AG04449 (cell line): ENCODE measurements around the gene RTRAF.

ENCODE experiments used
- CTCF ChIA-PET: fragments of 350-600 bp; formaldehyde crosslinking; extraction: SDS; loops from one replicate; lab custom pipeline; 2021; ENCODE audit warnings: antibody characterized with exemption; lab: Yijun Ruan, JAX
- POLR2A ChIA-PET: fragments of 400-600, 350-600 bp; formaldehyde crosslinking; extraction: SDS; loops from one replicate; lab custom pipeline; 2020; ENCODE audit warnings: antibody characterized with exemption, inconsistent platforms; lab: Yijun Ruan, JAX
- DNase-seq: peaks from one replicate; pipeline ENCODE4 v3.0.0-alpha.2; 2010; ENCODE audit warnings: low read depth, low spot score
- H3K4me3 ChIP-seq: 2 replicates; pipeline ENCODE4 v1.5.1; 2011; ENCODE audit warnings: low read depth, mild to moderate bottlenecking, control low read depth, low read length
- TF ChIP-seq, protein P1 (sequence below): IDR thresholded peaks from one replicate; pipeline ENCODE4 v1.5.1; 2011; ENCODE audit warnings: mild to moderate bottlenecking, moderate library complexity, low read length, control low read depth, inconsistent platforms; ENCODE audit not compliant: insufficient read depth; ENCODE audit errors: missing control alignments

The RTRAF gene

DNA sequence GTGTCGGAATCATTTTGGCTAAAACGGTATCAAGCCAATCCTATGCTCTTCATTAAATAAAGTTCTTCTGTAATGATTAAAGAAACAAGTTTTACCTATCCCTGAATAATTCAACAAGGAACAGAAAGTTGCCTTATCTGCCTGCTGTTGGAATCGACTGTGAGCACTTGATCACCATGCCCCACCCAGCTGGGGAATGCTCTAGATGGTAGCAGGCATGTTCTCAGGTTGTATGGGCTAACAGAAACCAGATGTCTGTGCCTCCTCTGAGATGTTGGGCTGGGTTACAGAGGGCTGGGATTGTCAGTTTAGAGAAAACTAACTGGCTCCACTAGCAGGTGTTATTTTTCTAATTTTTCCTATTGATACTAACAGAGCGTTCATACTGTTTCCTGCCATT is 28.9 kb downstream of the RTRAF start:
- POLR2A ChIA-PET, result no interaction called here
- CTCF ChIA-PET, result interaction anchor here (1.5 to 1.9 kb wide), 2 partner anchors 10 to 22 kb away, joined by 4 read pairs; no protein-coding TSS in a partner anchor

DNA sequence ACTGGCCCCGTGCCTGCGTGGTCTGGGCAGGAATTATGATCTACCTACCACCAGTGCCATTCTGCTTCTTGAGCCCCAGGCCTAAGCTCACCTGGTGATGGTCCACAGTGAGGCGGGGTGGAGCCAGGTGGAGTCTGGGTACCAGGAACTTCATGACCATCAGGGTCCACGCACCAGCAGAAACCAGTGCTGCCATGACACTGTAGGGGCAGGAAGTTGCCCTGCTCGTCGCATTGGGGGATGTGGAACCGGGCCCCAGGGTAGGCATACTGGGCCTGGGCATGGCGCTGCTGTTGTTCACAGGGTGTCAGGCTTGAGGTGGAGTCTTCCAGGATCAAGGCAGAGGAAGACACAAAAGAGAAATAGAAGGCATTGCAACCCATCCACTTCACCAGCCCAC is 29.6 kb downstream of the RTRAF start:
- TF ChIP-seq, protein P1, sequence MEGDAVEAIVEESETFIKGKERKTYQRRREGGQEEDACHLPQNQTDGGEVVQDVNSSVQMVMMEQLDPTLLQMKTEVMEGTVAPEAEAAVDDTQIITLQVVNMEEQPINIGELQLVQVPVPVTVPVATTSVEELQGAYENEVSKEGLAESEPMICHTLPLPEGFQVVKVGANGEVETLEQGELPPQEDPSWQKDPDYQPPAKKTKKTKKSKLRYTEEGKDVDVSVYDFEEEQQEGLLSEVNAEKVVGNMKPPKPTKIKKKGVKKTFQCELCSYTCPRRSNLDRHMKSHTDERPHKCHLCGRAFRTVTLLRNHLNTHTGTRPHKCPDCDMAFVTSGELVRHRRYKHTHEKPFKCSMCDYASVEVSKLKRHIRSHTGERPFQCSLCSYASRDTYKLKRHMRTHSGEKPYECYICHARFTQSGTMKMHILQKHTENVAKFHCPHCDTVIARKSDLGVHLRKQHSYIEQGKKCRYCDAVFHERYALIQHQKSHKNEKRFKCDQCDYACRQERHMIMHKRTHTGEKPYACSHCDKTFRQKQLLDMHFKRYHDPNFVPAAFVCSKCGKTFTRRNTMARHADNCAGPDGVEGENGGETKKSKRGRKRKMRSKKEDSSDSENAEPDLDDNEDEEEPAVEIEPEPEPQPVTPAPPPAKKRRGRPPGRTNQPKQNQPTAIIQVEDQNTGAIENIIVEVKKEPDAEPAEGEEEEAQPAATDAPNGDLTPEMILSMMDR, result no peak
- no peak for DNase-seq
- H3K4me3 ChIP-seq, result no peak overlapping the region
- ChIA-PET CTCF (interaction anchor here (0.8 to 1.9 kb wide), 6 partner anchors 10 to 112 kb away, joined by 3 to 10 read pairs (median 4); no protein-coding TSS in a partner anchor), POLR2A (no interaction called here)

More for the DNA sequence above, 28.9 kb downstream of the RTRAF start:
- no peak overlapping the region for H3K4me3 ChIP-seq
- DNase-seq, result no peak
- TF ChIP-seq, protein P1, result no peak

DNA sequence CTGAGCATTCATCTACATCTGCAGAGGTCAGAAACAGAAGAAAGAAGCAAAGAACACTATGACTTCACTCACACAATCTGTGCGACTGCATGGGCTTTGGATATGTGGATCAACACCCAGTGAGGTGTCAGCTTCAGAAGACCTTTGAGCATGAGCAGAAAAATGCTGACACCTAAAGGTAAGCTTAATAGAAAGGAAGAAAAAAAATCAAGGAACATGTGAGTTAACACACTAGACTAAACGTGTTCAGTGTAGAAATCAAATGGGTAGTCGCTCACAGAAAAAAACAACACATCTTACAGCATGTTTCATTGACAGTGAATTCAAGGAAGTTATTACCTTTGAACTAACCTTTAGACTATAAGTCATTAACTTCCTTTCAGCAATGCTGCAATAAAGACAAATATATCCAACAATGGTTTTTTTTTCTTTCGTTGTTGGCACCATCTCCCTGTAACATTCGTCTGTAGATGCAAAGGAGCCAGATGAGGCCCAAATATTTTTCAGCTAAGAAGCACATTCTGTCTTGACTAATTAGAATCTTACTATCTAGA is 30.9 kb downstream of the RTRAF start:
- DNase-seq, result no peak
- ChIA-PET CTCF (interaction anchor here (0.8 to 1.9 kb wide), 9 partner anchors 8 to 111 kb away, joined by 3 to 10 read pairs (median 3); no protein-coding TSS in a partner anchor), POLR2A (no interaction called here)
- no peak overlapping the region for H3K4me3 ChIP-seq
- TF ChIP-seq, protein P1, result no peak

DNA sequence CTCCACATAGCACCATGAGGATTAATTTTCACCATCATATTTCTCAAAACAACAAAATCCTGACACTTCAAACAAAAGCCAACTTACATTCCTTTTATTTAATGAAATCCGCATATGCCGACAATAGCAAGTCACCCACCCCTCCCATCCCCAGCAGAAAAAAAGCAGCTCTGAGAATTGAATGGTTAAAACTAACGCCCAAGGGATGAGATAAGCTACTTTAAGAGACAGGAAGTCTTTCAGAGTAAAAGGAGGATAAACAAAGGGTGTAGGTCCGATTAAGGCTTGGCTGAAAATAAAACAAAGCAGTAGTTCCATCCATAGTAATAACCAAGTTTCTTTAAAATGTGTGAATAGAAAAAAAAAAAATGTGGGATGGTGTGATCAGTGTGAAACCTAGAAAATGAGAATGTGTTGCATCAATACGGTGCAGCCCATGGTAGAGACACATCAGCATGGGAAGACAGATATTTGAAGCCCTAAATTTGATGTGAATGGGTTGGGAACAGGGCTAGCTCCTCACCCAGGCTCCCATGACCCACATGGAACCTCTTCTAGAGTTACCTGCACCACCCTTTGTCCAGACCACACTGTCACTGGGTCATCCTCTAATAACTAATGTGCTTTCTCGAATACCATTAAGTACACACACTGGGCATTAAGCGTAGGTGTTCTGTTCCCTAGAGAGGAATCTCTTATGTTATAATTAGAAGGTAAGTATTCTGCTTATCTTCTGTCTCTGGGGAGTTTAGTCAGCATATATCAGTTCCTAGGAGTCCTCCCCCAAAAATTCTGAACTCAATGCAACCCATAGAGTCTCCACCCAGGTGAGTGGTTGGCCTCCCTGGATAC is 31.7 kb downstream of the RTRAF start:
- TF ChIP-seq, protein P1, result no peak
- no peak for DNase-seq
- ChIA-PET CTCF (interaction anchor here (0.8 to 1.3 kb wide), 4 partner anchors 9 to 110 kb away, joined by 3 to 5 read pairs (median 4); no protein-coding TSS in a partner anchor), POLR2A (no interaction called here)
- no peak overlapping the region for H3K4me3 ChIP-seq

DNA sequence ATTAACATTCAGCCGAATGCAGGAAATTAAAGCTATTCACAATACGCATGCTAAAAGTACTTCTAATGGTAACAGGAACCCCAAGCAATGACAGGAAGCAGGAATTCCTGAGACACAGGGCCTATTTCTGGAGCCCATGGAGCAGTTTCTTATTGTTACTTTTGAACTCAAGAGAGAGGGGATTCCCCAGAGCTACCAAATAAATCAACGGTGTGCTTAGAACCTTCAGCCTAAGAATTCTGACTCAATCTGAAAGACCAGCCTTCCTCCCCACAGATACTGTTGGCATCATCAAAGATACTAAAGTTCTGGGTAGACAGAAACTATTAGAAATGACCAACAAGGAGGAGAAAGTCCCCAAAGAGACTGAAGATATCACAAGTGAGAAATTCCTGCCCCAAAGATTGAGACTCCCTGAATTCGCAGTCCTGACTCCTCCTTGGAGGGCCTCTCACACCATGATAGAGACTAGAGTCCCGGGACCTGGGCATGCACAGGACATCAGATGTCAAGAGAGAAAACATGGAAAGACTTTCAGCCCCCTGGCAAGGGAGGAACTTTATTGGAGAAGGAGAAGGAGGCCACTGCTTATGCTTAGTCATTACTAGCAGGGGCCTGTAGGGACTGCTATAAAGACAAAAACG is 32.7 kb downstream of the RTRAF start:
- H3K4me3 ChIP-seq, result no peak overlapping the region
- ChIA-PET CTCF (interaction anchor here (0.7 to 1.7 kb wide), 7 partner anchors 10 to 108 kb away, joined by 3 to 5 read pairs (median 4); no protein-coding TSS in a partner anchor), POLR2A (no interaction called here)
- TF ChIP-seq, protein P1, result no peak
- DNase-seq, result no peak

DNA sequence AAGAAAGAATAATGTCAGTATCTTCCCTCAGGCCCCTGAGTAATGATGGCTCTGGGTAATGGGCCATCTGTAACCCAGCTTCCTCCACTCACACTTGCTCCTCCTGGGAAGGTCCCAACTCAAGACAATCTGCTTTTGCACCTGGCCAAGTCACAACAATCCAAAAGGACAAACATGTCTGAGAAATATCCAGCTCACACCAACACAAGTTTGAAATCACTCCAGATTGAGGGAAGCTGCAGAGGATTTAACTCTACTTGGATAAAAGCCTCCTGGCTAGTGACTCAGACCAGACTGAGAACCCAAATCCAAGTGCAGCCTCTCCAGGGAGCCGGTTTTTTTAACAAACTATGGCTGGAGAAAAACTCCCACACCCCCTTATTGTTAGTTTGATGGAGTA is 34.2 kb downstream of the RTRAF start:
- POLR2A ChIA-PET, result interaction anchor here (1.3 kb wide), 1 partner anchor 22 kb away, joined by 4 read pairs; no protein-coding TSS in a partner anchor
- DNase-seq, result peak; percentile 55
- TF ChIP-seq, protein P1, result no peak

More for the DNA sequence above, 34.2 kb downstream of the RTRAF start:
- H3K4me3 ChIP-seq, result no peak overlapping the region
- CTCF ChIA-PET, result interaction anchor here (0.6 to 1.7 kb wide), 7 partner anchors 9 to 110 kb away, joined by 3 to 5 read pairs (median 3); no protein-coding TSS in a partner anchor
